KOPT-K1 (cell line): ENCODE data around the gene SH3YL1.

Source experiments
- H3K27ac ChIP-seq: fragments of 200-600 bp; sonication (generic); 2 replicates; pipeline ENCODE4 v1.5.1; 2016; ENCODE audit warnings: antibody characterized with exemption, mild to moderate bottlenecking, low read depth, low read length; ENCODE audit not compliant: poor library complexity, severe bottlenecking
- H3K36me3 ChIP-seq: fragments of 200-600 bp; sonication (generic); 2 replicates; pipeline ENCODE4 v1.5.1; 2017; ENCODE audit warnings: antibody characterized with exemption, mild to moderate bottlenecking, low read length, moderate library complexity; ENCODE audit not compliant: insufficient read depth
- H3K9me3 ChIP-seq: fragments of 200-600 bp; sonication (generic); 2 replicates; pipeline ENCODE4 v1.5.1; 2017; ENCODE audit warnings: antibody characterized with exemption, low read length, mild to moderate bottlenecking; ENCODE audit not compliant: insufficient read depth, poor library complexity, severe bottlenecking

The SH3YL1 gene

GRCh38 chr2:228518-229278 lies 35.1 kb downstream of the SH3YL1 start:
- H3K36me3 ChIP-seq: peaks cover 16% of the 10 kb centered on the region; the same call in 1 of the 2 replicates
- no peak overlapping the region for H3K27ac ChIP-seq
- no peaks in the 10 kb centered on the region for H3K9me3 ChIP-seq

- no peaks in the 10 kb centered on the region for H3K9me3 ChIP-seq
- H3K36me3 ChIP-seq: peaks cover 16% of the 10 kb centered on the region; the same call in 1 of the 2 replicates
- no peak overlapping the region for H3K27ac ChIP-seq
Measured at GRCh38 chr2:228115-228514, 35.7 kb downstream of the SH3YL1 start.

- H3K36me3 ChIP-seq: peaks cover 16% of the 10 kb centered on the region; the same call in 1 of the 2 replicates
- no peaks in the 10 kb centered on the region for H3K9me3 ChIP-seq
- no peak overlapping the region for H3K27ac ChIP-seq
Measured at GRCh38 chr2:223971-224760, 39.7 kb downstream of the SH3YL1 start.

- peaks cover 12% of the 10 kb centered on the region; the same call in 1 of the 2 replicates for H3K36me3 ChIP-seq
- H3K27ac ChIP-seq: no peak overlapping the region
- H3K9me3 ChIP-seq: no peaks in the 10 kb centered on the region
Measured at GRCh38 chr2:223451-223850, 40.4 kb downstream of the SH3YL1 start.

- Histone ChIP-seq H3K9me3 (peaks cover 13% of the 10 kb centered on the region), H3K27ac (no peak overlapping the region), H3K36me3 (no peaks in the 10 kb centered on the region)
Measured at GRCh38 chr2:216068-216467, 47.8 kb downstream of the SH3YL1 start.

- Histone ChIP-seq H3K27ac (no peak overlapping the region), H3K9me3 (peaks cover 13% of the 10 kb centered on the region), H3K36me3 (no peaks in the 10 kb centered on the region)
Measured at GRCh38 chr2:213932-214693, 49.7 kb downstream of the SH3YL1 start.

GRCh38 chr2:211486-212184 lies 52.2 kb downstream of the SH3YL1 start:
- no peak overlapping the region for H3K27ac ChIP-seq
- peaks cover 18% of the 10 kb centered on the region for H3K9me3 ChIP-seq
- H3K36me3 ChIP-seq: no peaks in the 10 kb centered on the region

GRCh38 chr2:210660-211059 lies 53.2 kb downstream of the SH3YL1 start:
- Histone ChIP-seq H3K36me3 (no peaks in the 10 kb centered on the region), H3K27ac (no peak overlapping the region), H3K9me3 (peaks cover 18% of the 10 kb centered on the region)

- no peaks in the 10 kb centered on the region for H3K36me3 ChIP-seq
- peaks cover 18% of the 10 kb centered on the region for H3K9me3 ChIP-seq
- no peak overlapping the region for H3K27ac ChIP-seq
Measured at GRCh38 chr2:209470-209869, 54.4 kb downstream of the SH3YL1 start.

- H3K27ac ChIP-seq: no peak overlapping the region
- H3K9me3 ChIP-seq: peaks cover 26% of the 10 kb centered on the region
- no peaks in the 10 kb centered on the region for H3K36me3 ChIP-seq
Measured at GRCh38 chr2:208335-208734, 55.5 kb downstream of the SH3YL1 start.

- Histone ChIP-seq H3K27ac (no peak overlapping the region), H3K9me3 (peaks cover 15% of the 10 kb centered on the region), H3K36me3 (no peaks in the 10 kb centered on the region)
Measured at GRCh38 chr2:203984-204383, 59.8 kb downstream of the SH3YL1 start.

GRCh38 chr2:203401-203800 lies 60.4 kb downstream of the SH3YL1 start:
- Histone ChIP-seq H3K36me3 (no peaks in the 10 kb centered on the region), H3K27ac (no peak overlapping the region), H3K9me3 (peaks cover 13% of the 10 kb centered on the region)

- Histone ChIP-seq H3K27ac (no peak overlapping the region), H3K36me3 (no peaks in the 10 kb centered on the region), H3K9me3 (peaks cover 9% of the 10 kb centered on the region)
Measured at GRCh38 chr2:202945-203344, 60.9 kb downstream of the SH3YL1 start.

- H3K27ac ChIP-seq: no peak overlapping the region
- no peaks in the 10 kb centered on the region for H3K36me3 ChIP-seq
- H3K9me3 ChIP-seq: peaks cover 9% of the 10 kb centered on the region
Measured at GRCh38 chr2:201648-202433, 62.0 kb downstream of the SH3YL1 start.
